Measurements from ENCODE around the gene IGSF3.
"Not testable (repeated sequence)": the region's sequence is repeated elsewhere in the genome, so short reads cannot be mapped to it uniquely, and the experiment has no call there.

The IGSF3 gene

DNA sequence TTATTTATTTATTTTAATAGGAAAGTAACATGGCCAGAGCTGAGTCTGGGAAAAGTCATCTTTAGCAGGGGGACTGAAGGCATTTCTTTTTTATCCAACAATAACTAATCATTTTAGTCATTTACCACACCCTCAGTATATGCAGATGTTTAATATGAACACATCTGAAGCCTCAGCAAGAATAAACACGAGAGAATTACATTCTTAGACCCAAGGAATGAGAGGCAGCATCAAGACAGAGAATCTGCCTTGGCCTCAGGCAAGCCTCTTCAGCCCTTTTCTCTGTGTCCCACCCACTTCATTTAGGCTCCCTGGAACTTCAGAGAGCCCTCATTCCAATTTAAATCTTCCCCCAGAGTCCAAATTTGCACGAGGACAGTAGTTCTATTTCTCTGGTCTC is 17.0 kb upstream of the IGSF3 start:
- FAIRE-seq = no peak

DNA sequence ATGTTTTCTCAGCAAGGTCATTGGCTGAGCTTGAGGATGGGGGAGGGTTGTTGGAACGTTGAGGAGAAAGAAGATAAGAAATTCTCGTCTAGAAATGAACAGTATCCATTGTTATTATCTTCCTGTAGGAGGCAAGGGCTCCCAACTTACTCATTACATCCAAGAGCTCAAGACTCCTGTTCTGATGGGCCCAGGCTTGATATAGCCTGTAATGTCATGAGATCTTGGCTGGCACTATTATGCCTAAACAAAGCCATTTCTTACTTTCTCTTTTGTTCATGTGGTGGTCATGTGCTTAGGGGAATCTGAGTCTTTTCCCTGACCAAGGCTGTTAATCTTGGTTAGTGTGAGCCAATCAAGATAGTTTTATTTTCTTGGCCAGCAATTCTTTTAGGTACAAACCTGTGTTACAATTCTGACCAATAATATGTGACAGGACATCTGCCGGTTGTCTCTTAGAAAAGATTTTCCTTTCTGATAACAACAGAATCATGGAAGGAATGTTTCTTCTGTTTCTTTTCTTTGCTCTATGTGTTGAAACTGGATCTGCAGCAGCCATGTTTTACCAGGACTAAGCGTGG is 15.2 kb upstream of the IGSF3 start:
- FAIRE-seq = no peak

DNA sequence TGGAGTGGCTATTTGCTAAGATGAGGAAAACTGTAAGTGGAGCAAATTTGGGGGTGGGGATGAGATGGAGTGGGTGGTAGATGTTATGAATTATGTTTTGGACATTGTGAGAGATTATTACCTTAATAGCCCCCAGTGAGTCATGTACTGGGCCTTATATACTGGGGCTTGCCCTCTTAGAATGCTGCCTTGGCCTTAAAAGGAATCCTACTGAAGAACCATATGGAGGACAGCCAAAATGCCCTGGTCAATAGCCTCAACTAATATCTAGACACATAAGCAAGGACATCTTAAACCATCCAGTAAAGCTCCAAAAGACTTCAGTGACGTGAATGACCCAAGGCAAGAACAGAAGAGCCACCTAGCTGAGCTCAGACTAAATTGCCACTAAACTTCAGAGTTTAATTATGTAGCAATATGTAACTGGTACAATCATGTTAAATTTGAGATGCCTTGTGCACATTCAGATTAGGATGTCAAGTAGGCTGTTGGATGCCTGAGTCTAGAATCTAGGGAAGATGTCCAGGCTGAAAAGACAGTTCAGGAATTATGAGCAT is 13.9 kb upstream of the IGSF3 start:
- no peak for FAIRE-seq

DNA sequence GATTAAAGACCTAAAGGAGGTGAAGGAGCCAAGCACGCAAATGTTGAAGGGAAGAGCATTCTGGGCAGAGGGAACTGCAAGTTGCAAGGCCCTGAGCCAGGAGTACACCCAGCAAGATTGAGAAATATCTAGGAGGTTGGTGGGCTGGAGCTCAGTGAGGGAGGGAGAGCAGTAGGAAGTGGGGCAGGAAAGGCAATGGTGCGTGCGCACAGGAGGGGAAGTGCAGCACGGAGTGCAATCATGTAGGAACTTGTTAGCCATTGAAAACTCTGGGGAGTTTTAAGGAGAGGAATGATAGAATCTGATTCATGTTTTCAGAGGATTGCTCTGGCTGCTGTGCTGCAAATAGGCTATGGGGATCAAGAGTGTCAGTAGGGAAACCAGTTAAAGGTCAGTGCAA is 13.2 kb upstream of the IGSF3 start:
- no peak for FAIRE-seq

- no peak for FAIRE-seq
Measured at GRCh38 chr1:116679828-116680628, 12.5 kb upstream of the IGSF3 start.

DNA sequence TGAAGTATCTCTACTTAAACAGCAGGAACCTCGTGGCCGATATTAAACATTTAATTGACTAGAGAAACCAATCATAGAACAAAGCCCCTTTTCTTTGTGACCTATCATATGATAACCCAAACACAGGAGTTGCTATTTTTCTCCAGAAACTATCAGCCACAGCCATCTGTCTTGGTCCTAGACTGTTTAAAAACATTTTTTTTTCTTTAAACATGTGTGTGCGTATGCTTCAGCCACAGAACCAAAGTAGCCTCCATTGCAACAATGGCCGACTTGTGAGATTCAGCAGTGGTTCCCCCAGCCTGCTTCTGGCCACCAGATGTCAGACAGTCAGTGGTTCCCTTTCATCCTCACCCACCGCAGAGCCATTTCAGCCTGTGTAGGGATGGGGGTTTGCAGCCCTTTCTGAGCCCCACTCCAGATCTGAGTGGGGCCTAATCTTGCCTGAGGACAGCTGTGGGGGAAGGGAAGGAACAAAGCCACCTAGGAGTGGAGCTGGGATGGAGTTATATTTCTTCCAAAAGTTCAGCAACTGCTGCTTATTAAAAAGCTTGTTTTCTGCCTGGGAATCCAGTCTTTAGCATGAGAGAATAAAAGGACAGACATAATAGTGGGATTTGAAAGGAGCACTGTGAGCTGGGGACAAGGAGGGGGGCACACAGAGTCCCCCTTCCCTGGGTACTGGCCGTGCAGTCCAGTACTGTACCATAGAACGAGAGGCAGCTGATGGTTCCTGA is 11.7 kb upstream of the IGSF3 start:
- FAIRE-seq = no peak

- no peak for FAIRE-seq
Measured at GRCh38 chr1:116678732-116679090, 11.2 kb upstream of the IGSF3 start.

DNA sequence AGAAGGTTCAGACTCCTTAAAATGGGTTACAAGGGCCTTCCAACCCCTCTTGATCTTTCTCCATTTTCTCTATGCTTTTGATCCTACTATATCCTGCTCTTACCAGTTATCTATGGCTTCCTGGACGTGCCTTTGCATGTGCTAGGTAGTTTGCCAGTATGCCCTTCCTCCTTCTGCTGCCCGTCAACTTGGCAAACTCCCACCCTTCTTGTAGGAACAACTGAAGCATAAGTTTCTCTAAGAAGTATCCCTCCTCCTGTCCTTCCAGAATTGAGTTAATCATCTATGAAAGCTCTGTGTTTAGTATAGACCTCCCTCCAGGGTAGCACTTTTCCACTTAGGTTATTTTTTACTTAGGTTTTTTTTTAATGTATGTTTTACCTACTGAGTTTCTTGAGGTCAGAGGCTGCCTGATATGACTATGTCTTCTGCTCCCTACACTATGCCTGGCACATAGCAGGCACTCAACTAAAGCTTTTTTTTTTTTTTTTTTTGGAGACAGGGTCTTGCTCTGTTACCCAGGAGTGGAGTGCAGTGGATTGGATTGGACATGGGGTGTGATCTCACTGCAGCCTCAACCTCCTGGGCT is 10.0 kb upstream of the IGSF3 start:
- no peak for FAIRE-seq

- FAIRE-seq = no peak
Measured at GRCh38 chr1:116676291-116676690, 8.8 kb upstream of the IGSF3 start.

DNA sequence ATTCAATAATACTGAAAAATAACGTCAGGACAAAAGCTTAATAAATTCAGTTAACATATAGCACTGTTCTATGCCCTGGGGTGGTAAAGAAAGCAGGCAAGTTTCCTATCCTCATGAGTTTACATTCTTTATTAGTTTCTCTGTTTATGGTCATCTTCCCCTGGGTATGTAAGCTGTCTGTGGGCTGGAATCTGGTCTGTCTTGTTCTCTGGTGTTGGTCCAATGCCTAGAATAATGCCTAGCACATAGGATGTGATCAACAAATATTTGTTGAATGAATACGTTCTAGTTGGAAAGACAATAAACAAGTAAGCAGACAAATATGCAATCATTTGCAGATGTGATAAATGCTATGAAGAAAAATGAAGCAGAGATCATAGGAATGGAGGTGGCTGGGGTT is 7.2 kb upstream of the IGSF3 start:
- no peak for FAIRE-seq

DNA sequence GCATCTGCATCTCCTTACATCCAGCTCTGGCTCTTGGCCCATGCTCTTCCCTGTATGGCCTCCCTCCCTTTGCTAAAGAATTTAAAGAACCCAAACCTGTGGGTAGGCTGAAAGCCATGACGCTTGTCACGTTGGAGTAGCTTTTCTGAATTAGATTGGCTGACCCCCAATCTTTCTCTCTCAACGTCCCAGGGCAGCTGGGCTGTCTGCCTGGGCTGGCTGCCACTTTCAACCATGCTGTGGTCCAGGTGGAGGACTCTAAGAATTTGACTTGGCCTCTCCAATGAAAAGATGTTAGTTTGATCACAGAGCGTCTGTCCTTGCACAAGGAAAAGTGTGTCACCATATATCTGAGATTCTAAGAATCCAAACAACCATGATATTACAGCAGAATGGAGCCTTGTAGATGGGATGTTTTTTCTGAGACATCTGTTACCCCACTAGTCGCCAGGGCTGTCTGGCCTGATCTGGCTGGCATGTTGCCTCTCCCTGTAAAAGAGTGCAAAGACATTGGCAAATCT is 6.5 kb upstream of the IGSF3 start:
- FAIRE-seq = no peak

DNA sequence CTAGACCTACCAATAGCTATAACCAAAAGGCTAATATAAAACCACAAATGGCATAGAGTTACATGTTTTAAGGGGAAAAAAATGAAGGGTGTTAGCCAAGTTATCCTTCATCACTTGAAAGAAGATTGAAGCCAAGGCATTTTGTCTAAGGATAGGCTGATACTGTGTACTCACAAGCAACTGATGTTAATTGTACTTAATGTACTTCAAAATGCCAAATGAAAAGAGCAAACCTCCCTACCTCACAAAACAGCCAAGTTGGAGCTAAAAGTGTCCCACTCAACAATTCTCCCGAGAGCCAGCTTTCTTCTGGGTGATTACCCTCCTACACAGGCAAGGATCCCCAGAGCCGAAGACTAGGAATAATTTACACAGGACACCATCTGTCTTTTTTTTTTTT is 4.4 kb upstream of the IGSF3 start:
- no peak for FAIRE-seq

- FAIRE-seq = no peak
Measured at GRCh38 chr1:116671072-116671760, 3.7 kb upstream of the IGSF3 start.

GRCh38 chr1:116668277-116668676 is 744 bp upstream of the IGSF3 start:
- FAIRE-seq = no peak

DNA sequence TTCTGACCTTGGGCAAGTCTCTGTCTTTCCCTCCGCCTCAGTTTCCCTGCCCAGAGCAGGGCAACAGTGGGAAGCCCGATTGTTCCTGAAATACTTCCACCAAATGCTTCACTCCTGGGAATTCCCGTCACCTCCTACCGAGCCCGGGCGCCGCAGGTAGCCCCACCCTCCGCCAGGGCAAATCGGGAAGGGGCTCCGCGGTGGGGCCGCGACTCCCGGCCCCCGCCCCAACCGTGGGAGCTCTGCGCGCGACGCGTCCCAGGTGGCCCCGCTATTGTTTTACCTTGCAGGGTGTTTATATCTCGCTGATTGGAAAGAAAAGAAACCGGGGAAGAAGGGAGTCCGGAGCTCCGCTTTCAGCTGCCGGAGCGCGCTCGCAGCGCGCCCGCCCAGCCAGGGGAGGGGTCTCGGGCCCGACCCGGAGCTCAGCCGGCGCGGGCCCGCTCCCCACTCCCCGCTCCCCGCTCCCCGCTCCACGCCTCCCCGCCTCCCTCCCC is 407 bp downstream of the IGSF3 start:
- FAIRE-seq = no peak

DNA sequence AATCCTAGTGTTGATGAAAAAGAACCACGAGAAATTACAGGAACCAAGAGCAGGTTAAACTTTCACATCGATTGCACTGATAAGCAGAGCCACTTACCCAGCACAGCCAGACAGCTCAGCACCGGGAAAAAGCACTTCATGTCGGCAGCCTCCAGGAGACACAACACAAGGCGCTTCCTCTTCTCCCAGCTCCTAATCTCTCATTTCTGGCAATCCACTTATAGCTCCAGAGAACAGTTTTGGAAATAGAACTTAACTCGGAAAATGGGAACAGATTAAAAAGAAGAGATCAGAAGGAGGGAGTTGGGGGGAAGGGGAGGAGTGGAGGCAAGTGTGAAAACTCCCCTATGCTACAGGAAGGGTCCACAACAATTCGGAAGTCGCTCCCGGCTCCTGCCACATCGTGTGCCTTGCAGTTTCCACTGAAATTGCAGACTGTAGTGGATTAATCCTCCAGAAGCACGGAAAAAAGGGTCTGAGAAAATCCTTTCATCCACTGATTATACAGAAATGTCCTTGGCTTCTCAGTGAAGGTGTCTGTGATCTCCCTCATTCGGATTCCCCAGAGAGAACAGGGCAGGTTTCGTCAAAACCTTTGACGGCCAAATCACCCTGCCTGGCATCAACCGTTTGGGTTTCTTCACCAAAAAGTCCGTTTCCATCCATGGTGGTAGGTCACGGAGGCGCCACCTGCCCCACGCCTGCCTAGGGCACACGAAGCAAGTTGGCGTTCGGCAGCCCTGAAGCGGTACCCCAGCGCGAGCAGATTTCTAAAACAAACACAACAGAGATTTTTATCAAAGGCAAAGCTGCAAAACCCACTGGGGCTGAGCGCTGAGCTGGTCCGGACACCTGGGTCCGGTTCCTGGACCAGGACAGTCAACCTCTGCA is 1.1 kb downstream of the IGSF3 start:
- no peak for FAIRE-seq

DNA sequence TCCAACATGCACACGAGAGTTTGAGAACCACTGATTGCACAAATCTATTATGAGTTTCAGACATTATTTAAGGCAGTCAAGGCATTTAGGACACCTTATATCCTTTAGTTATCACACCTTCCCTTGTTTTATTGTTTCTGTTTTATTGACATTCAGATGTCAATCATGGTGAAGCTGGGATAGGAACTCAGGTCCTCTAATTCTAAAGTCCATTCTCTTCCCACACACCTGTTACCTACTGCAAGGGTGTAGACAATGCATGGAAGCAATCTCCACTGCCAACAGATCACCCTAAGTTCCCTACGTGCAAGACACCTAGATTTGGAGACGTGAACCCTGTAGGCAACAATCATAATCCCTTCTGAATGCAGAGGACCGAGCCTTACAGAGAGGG is 2.6 kb downstream of the IGSF3 start:
- no peak for FAIRE-seq

DNA sequence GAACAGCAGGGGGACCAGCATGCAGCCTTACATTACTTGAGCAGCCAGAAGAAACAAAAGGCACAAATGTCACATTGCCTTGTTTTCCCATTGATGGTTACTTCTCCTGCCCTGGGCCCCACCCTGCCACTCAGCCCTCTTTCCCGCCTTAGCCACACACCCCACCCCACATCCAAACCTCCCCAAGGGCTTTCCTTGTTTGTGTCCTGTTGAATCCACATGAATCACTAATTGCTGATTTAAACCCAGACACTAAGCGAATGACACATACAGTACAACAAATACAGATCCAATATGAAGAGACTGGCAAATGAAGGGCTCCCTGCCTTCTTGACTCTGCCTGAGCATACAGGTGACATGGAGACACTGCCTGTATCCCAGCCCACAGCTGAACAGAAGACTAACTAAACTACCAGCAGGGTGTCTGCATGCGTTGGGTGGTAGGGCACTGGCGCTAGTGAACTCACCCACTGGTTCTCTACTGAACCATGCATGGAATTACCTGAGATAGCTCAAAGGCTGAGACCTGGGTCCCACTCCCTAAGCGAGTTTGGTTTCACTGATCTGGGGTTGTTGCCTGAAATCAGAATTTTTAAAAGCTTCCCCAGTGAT is 3.1 kb downstream of the IGSF3 start:
- FAIRE-seq = no peak

- no peak for FAIRE-seq
Measured at GRCh38 chr1:116663821-116664220, 3.7 kb downstream of the IGSF3 start.

- no peak for FAIRE-seq
Measured at GRCh38 chr1:116661633-116662032, 5.9 kb downstream of the IGSF3 start.

- not testable (repeated sequence) for FAIRE-seq
Measured at GRCh38 chr1:116658645-116659044, 8.9 kb downstream of the IGSF3 start.
